ENCODE data around the gene B3GALNT2.

B3GALNT2 gene

DNA sequence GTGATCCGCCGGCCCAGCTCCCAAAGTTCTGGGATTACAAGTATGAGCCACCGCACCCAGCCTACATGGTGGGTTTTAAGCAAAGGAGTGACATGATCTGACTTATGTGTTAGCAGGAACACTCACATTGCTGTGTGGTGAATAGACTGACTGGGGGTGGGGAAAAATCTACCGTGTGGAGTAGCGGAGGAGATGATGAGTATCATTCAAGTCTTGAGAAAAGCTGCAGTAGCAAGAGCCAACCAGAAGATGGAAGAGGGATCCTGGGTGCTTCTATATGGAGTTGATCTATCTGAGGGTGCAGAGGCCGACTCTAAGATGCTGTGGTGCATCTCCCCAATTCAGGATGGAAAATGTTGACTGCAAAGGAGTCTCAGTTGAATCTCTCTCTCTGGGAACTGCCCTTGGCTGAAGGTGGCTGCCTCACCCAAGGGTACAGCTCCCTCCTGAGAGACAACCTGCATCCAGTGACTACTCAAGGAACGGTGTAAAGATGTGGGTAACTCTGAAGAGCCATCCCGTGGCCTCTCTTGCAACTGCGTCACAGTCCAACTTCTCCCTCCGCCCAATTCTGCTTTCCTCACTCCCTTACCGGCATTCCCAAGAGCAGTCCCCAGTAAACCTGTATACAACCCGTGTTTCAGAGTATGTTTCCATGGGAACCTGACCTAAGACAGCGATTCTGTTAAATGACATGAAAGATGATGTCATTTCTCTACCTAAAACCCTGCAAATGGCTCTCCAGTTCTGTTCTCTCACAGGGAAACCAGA is 7.4 kb upstream of the B3GALNT2 start (continued):
- TF ChIP-seq, protein P1, sequence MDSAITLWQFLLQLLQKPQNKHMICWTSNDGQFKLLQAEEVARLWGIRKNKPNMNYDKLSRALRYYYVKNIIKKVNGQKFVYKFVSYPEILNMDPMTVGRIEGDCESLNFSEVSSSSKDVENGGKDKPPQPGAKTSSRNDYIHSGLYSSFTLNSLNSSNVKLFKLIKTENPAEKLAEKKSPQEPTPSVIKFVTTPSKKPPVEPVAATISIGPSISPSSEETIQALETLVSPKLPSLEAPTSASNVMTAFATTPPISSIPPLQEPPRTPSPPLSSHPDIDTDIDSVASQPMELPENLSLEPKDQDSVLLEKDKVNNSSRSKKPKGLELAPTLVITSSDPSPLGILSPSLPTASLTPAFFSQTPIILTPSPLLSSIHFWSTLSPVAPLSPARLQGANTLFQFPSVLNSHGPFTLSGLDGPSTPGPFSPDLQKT (IDR thresholded peaks at IDR 0.05; ENCODE audit: borderline replicate concordance, low read depth, low read length), result no peak
- TF ChIP-seq ZSCAN16 (tag by site-specific recombination; IDR thresholded peaks at IDR 0.05) (no peak), GLIS2 (tag by site-specific recombination; IDR thresholded peaks at IDR 0.05) (no peak), ZNF169 (tag by site-specific recombination; IDR thresholded peaks at IDR 0.05) (no peak), ZNF596 (tag by site-specific recombination; IDR thresholded peaks at IDR 0.05) (no peak), ZNF248 (tag by site-specific recombination; IDR thresholded peaks at IDR 0.05) (no peak; the same call in 1 of the 2 replicates), ZNF776 (tag by site-specific recombination; IDR thresholded peaks at IDR 0.05; ENCODE audit: borderline replicate concordance) (no peak), ZSCAN23 (tag by site-specific recombination; IDR thresholded peaks at IDR 0.05) (no peak), ZNF23 (tag by site-specific recombination; IDR thresholded peaks at IDR 0.05; ENCODE audit: borderline replicate concordance) (no peak), SCRT1 (tag by site-specific recombination; IDR thresholded peaks at IDR 0.05; ENCODE audit: borderline replicate concordance) (no peak), ZFP69B (tag by site-specific recombination; IDR thresholded peaks at IDR 0.05) (no peak), ZNF785 (tag by site-specific recombination; IDR thresholded peaks at IDR 0.05) (no peak), ZNF530 (tag by site-specific recombination; IDR thresholded peaks at IDR 0.05; ENCODE audit: low read depth) (no peak), ZNF391 (tag by site-specific recombination; IDR thresholded peaks at IDR 0.05; ENCODE audit: borderline replicate concordance, low read depth) (no peak)
- TF ChIP-seq, protein P2, sequence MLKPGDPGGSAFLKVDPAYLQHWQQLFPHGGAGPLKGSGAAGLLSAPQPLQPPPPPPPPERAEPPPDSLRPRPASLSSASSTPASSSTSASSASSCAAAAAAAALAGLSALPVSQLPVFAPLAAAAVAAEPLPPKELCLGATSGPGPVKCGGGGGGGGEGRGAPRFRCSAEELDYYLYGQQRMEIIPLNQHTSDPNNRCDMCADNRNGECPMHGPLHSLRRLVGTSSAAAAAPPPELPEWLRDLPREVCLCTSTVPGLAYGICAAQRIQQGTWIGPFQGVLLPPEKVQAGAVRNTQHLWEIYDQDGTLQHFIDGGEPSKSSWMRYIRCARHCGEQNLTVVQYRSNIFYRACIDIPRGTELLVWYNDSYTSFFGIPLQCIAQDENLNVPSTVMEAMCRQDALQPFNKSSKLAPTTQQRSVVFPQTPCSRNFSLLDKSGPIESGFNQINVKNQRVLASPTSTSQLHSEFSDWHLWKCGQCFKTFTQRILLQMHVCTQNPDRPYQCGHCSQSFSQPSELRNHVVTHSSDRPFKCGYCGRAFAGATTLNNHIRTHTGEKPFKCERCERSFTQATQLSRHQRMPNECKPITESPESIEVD (tag by site-specific recombination; IDR thresholded peaks at IDR 0.05), result no peak
- TF ChIP-seq, protein P3, sequence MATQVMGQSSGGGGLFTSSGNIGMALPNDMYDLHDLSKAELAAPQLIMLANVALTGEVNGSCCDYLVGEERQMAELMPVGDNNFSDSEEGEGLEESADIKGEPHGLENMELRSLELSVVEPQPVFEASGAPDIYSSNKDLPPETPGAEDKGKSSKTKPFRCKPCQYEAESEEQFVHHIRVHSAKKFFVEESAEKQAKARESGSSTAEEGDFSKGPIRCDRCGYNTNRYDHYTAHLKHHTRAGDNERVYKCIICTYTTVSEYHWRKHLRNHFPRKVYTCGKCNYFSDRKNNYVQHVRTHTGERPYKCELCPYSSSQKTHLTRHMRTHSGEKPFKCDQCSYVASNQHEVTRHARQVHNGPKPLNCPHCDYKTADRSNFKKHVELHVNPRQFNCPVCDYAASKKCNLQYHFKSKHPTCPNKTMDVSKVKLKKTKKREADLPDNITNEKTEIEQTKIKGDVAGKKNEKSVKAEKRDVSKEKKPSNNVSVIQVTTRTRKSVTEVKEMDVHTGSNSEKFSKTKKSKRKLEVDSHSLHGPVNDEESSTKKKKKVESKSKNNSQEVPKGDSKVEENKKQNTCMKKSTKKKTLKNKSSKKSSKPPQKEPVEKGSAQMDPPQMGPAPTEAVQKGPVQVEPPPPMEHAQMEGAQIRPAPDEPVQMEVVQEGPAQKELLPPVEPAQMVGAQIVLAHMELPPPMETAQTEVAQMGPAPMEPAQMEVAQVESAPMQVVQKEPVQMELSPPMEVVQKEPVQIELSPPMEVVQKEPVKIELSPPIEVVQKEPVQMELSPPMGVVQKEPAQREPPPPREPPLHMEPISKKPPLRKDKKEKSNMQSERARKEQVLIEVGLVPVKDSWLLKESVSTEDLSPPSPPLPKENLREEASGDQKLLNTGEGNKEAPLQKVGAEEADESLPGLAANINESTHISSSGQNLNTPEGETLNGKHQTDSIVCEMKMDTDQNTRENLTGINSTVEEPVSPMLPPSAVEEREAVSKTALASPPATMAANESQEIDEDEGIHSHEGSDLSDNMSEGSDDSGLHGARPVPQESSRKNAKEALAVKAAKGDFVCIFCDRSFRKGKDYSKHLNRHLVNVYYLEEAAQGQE (tag by site-specific recombination; IDR thresholded peaks at IDR 0.05), result no peak
- TF ChIP-seq, protein P4, sequence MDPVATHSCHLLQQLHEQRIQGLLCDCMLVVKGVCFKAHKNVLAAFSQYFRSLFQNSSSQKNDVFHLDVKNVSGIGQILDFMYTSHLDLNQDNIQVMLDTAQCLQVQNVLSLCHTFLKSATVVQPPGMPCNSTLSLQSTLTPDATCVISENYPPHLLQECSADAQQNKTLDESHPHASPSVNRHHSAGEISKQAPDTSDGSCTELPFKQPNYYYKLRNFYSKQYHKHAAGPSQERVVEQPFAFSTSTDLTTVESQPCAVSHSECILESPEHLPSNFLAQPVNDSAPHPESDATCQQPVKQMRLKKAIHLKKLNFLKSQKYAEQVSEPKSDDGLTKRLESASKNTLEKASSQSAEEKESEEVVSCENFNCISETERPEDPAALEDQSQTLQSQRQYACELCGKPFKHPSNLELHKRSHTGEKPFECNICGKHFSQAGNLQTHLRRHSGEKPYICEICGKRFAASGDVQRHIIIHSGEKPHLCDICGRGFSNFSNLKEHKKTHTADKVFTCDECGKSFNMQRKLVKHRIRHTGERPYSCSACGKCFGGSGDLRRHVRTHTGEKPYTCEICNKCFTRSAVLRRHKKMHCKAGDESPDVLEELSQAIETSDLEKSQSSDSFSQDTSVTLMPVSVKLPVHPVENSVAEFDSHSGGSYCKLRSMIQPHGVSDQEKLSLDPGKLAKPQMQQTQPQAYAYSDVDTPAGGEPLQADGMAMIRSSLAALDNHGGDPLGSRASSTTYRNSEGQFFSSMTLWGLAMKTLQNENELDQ (tag by site-specific recombination; IDR thresholded peaks at IDR 0.05; ENCODE audit: low read depth), result no peak
- TF ChIP-seq, protein P5, sequence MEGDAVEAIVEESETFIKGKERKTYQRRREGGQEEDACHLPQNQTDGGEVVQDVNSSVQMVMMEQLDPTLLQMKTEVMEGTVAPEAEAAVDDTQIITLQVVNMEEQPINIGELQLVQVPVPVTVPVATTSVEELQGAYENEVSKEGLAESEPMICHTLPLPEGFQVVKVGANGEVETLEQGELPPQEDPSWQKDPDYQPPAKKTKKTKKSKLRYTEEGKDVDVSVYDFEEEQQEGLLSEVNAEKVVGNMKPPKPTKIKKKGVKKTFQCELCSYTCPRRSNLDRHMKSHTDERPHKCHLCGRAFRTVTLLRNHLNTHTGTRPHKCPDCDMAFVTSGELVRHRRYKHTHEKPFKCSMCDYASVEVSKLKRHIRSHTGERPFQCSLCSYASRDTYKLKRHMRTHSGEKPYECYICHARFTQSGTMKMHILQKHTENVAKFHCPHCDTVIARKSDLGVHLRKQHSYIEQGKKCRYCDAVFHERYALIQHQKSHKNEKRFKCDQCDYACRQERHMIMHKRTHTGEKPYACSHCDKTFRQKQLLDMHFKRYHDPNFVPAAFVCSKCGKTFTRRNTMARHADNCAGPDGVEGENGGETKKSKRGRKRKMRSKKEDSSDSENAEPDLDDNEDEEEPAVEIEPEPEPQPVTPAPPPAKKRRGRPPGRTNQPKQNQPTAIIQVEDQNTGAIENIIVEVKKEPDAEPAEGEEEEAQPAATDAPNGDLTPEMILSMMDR (tag by site-specific recombination; IDR thresholded peaks at IDR 0.05), result peak; percentile 74
- TF ChIP-seq, protein P6, sequence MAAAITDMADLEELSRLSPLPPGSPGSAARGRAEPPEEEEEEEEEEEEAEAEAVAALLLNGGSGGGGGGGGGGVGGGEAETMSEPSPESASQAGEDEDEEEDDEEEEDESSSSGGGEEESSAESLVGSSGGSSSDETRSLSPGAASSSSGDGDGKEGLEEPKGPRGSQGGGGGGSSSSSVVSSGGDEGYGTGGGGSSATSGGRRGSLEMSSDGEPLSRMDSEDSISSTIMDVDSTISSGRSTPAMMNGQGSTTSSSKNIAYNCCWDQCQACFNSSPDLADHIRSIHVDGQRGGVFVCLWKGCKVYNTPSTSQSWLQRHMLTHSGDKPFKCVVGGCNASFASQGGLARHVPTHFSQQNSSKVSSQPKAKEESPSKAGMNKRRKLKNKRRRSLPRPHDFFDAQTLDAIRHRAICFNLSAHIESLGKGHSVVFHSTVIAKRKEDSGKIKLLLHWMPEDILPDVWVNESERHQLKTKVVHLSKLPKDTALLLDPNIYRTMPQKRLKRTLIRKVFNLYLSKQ (tag by site-specific recombination; IDR thresholded peaks at IDR 0.05; ENCODE audit: borderline replicate concordance), result no peak
- TF ChIP-seq, protein P7, sequence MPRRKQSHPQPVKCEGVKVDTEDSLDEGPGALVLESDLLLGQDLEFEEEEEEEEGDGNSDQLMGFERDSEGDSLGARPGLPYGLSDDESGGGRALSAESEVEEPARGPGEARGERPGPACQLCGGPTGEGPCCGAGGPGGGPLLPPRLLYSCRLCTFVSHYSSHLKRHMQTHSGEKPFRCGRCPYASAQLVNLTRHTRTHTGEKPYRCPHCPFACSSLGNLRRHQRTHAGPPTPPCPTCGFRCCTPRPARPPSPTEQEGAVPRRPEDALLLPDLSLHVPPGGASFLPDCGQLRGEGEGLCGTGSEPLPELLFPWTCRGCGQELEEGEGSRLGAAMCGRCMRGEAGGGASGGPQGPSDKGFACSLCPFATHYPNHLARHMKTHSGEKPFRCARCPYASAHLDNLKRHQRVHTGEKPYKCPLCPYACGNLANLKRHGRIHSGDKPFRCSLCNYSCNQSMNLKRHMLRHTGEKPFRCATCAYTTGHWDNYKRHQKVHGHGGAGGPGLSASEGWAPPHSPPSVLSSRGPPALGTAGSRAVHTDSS (tag by site-specific recombination; IDR thresholded peaks at IDR 0.05), result no peak
- TF ChIP-seq, protein P8, sequence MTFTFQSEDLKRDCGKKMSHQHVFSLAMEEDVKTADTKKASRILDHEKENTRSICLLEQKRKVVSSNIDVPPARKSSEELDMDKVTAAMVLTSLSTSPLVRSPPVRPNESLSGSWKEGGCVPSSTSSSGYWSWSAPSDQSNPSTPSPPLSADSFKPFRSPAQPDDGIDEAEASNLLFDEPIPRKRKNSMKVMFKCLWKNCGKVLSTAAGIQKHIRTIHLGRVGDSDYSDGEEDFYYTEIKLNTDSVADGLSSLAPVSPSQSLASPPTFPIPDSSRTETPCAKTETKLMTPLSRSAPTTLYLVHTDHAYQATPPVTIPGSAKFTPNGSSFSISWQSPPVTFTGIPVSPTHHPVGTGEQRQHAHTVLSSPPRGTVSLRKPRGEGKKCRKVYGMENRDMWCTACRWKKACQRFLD (tag by site-specific recombination; IDR thresholded peaks at IDR 0.05), result no peak
- TF ChIP-seq, protein P9, sequence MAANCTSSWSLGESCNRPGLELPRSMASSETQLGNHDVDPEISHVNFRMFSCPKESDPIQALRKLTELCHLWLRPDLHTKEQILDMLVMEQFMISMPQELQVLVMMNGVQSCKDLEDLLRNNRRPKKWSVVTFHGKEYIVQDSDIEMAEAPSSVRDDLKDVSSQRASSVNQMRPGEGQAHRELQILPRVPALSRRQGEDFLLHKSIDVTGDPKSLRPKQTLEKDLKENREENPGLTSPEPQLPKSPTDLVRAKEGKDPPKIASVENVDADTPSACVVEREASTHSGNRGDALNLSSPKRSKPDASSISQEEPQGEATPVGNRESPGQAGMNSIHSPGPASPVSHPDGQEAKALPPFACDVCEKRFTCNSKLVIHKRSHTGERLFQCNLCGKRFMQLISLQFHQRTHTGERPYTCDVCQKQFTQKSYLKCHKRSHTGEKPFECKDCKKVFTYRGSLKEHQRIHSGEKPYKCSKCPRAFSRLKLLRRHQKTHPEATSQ (tag by site-specific recombination; IDR thresholded peaks at IDR 0.05), result no peak
